H9 (cell line): ENCODE results near the gene NUMBL. TPM values are rescaled to one million over a fixed set of nuclear protein-coding genes. Genes with fewer than 3 reads are reported as not detected.

Experiments
- DNase-seq: peaks from one replicate; pipeline ENCODE4 v3.0.0-alpha.2; 2017
- H2AFZ ChIP-seq: one replicate; pipeline ENCODE4 v1.6.1; 2013; ENCODE audit warnings: mild to moderate bottlenecking, low read length, control low read depth, moderate library complexity
- H2AK5ac ChIP-seq: 2 replicates; pipeline ENCODE4 v1.6.1; 2013; ENCODE audit warnings: low read length, control low read depth, mixed read lengths; ENCODE audit not compliant: insufficient read length
- H2BK120ac ChIP-seq: one replicate; pipeline ENCODE4 v1.6.1; 2013; ENCODE audit warnings: low read depth, mild to moderate bottlenecking, low read length, control low read depth, inconsistent platforms; ENCODE audit not compliant: poor library complexity, severe bottlenecking
- H2BK12ac ChIP-seq: 2 replicates; pipeline ENCODE4 v1.6.1; 2013; ENCODE audit warnings: low read length, control low read depth, mixed read lengths, low read depth; ENCODE audit not compliant: insufficient read length
- H2BK15ac ChIP-seq: 2 replicates; pipeline ENCODE4 v1.6.1; 2013; ENCODE audit warnings: low read depth, low read length, control low read depth
- H2BK20ac ChIP-seq: one replicate; pipeline ENCODE4 v1.6.1; 2013; ENCODE audit warnings: low read depth, mild to moderate bottlenecking, low read length, control low read depth, inconsistent platforms; ENCODE audit not compliant: poor library complexity, severe bottlenecking
- H2BK5ac ChIP-seq: 2 replicates; pipeline ENCODE4 v1.6.1; 2013; ENCODE audit warnings: low read length, control low read depth, mixed read lengths; ENCODE audit not compliant: insufficient read length
- H3K14ac ChIP-seq: 2 replicates; pipeline ENCODE4 v1.6.1; 2013; ENCODE audit warnings: low read length, control low read depth; ENCODE audit not compliant: insufficient read depth
- H3K18ac ChIP-seq: 2 replicates; pipeline ENCODE4 v1.6.1; 2013; ENCODE audit warnings: low read depth, mild to moderate bottlenecking, mixed read lengths, low read length, control low read depth; ENCODE audit not compliant: insufficient read length
- H3K23ac ChIP-seq: 2 replicates; pipeline ENCODE4 v1.6.1; 2013; ENCODE audit warnings: low read length, control low read depth, mixed read lengths, low read depth; ENCODE audit not compliant: insufficient read length
- H3K23me2 ChIP-seq: 2 replicates; pipeline ENCODE4 v1.6.1; 2013; ENCODE audit warnings: low read depth, mild to moderate bottlenecking, mixed read lengths, low read length, control low read depth; ENCODE audit not compliant: insufficient read length, poor library complexity, severe bottlenecking
- H3K27ac ChIP-seq: 2 replicates; pipeline ENCODE4 v1.5.1; 2013; ENCODE audit warnings: low read length, control low read depth, mixed read lengths, low read depth; ENCODE audit not compliant: insufficient read length
- H3K27me3 ChIP-seq: 2 replicates; pipeline ENCODE4 v1.6.1; 2013; ENCODE audit warnings: low read length, control low read depth, inconsistent platforms; ENCODE audit not compliant: insufficient read depth
- H3K4ac ChIP-seq: 2 replicates; pipeline ENCODE4 v1.6.1; 2013; ENCODE audit warnings: low read depth, mild to moderate bottlenecking, control low read depth, inconsistent platforms, low read length, moderate library complexity
- H3K4me1 ChIP-seq: 2 replicates; pipeline ENCODE4 v1.6.1; 2013; ENCODE audit warnings: low read length, control low read depth, inconsistent platforms; ENCODE audit not compliant: insufficient read depth
- H3K4me2 ChIP-seq: 2 replicates; pipeline ENCODE4 v1.6.1; 2013; ENCODE audit warnings: low read length, control low read depth, mixed read lengths; ENCODE audit not compliant: insufficient read length, insufficient read depth
- H3K56ac ChIP-seq: 2 replicates; pipeline ENCODE4 v1.6.1; 2013; ENCODE audit warnings: low read depth, mild to moderate bottlenecking, mixed read lengths, low read length, control low read depth; ENCODE audit not compliant: insufficient read length
- H3K79me1 ChIP-seq: 2 replicates; pipeline ENCODE4 v1.6.1; 2013; ENCODE audit warnings: low read depth, mild to moderate bottlenecking, moderate library complexity, low read length, control low read depth, inconsistent platforms; ENCODE audit not compliant: insufficient read depth, poor library complexity, severe bottlenecking
- H3K79me2 ChIP-seq: 2 replicates; pipeline ENCODE4 v1.6.1; 2013; ENCODE audit warnings: low read length, control low read depth, inconsistent platforms; ENCODE audit not compliant: insufficient read depth
- H3K9ac ChIP-seq: 2 replicates; pipeline ENCODE4 v1.6.1; 2013; ENCODE audit warnings: low read length, control low read depth, mixed read lengths; ENCODE audit not compliant: insufficient read length; ENCODE audit errors: extremely low read depth
- H3K9me3 ChIP-seq: one replicate; pipeline ENCODE4 v1.6.1; 2013; ENCODE audit warnings: low read depth, low read length, inconsistent platforms; ENCODE audit not compliant: control insufficient read depth
- H3T11ph ChIP-seq: one replicate; pipeline ENCODE4 v1.6.1; 2013; ENCODE audit warnings: mild to moderate bottlenecking, low read length, control low read depth, inconsistent platforms
- H4K20me1 ChIP-seq: one replicate; pipeline ENCODE4 v1.6.1; 2013; ENCODE audit not compliant: control insufficient read depth, insufficient read length, insufficient read depth
- H4K5ac ChIP-seq: 2 replicates; pipeline ENCODE4 v1.6.1; 2013; ENCODE audit warnings: low read depth, mild to moderate bottlenecking, mixed read lengths, low read length, control low read depth; ENCODE audit not compliant: insufficient read length
- H4K8ac ChIP-seq: replicated peaks from 2 replicates; pipeline ENCODE4 v1.6.1; 2013; ENCODE audit warnings: low read length, control low read depth, mixed read lengths, low read depth; ENCODE audit not compliant: insufficient read length
- H4K91ac ChIP-seq: 2 replicates; pipeline ENCODE4 v1.6.1; 2013; ENCODE audit warnings: low read depth, mild to moderate bottlenecking, moderate library complexity, mixed read lengths, low read length, control low read depth; ENCODE audit not compliant: insufficient read length
- H3K27ac Mint-ChIP-seq, 3 experiments: 2 replicates in 2 of 3; 3 replicates in 1 of 3; pipeline ENCODE4 v1.8.0; 2020 to 2021; ENCODE audit warnings: mixed read lengths in 3 of 3, mild to moderate bottlenecking in 1 of 3, moderate library complexity in 1 of 3
- H3K27me3 Mint-ChIP-seq: 2 replicates; pipeline ENCODE4 v1.8.0; 2021; ENCODE audit warnings: low read depth, mild to moderate bottlenecking, moderate library complexity, mixed read lengths
- H3K36me3 Mint-ChIP-seq, 3 experiments: 2 replicates in 2 of 3; 3 replicates in 1 of 3; pipeline ENCODE4 v1.8.0; 2020 to 2021; ENCODE audit warnings: low read depth in 3 of 3, mixed read lengths in 3 of 3; ENCODE audit not compliant: insufficient read depth in 1 of 3
- H3K4me1 Mint-ChIP-seq, 2 experiments: 2 replicates each; pipeline ENCODE4 v1.8.0; 2020; ENCODE audit warnings: mixed read lengths in 2 of 2
- H3K4me3 Mint-ChIP-seq, 2 experiments: 2 replicates in 1 of 2; 3 replicates in 1 of 2; pipeline ENCODE4 v1.8.0; 2020 to 2021; ENCODE audit warnings: mild to moderate bottlenecking in 2 of 2, mixed read lengths in 2 of 2, moderate library complexity in 1 of 2
- H3K9me3 Mint-ChIP-seq, 2 experiments: 2 replicates in 1 of 2; 3 replicates in 1 of 2; pipeline ENCODE4 v1.8.0; 2020; ENCODE audit warnings: mild to moderate bottlenecking in 2 of 2, mixed read lengths in 2 of 2, moderate library complexity in 1 of 2
- whole genome bisulfite sequencing: extraction: QIAGEN DNeasy Blood & Tissue Kit; methylation state at CpG from one replicate; pipeline ENCODE4 v1.1.7; 2013; ENCODE audit warnings: missing lambda C conversion rate, low lambda C conversion rate, mixed read lengths; ENCODE audit not compliant: insufficient read length; ENCODE audit errors: extremely low coverage; 5-methylcytosine and 5-hydroxymethylcytosine counted together
- total RNA-seq: library from RNA; stranded (reverse); gene quantifications from 2 replicates; pipeline ENCODE4 v1.2.1, GENCODE V29; 2021
- TF ChIP-seq, protein P1 (sequence below): fragments of 200-600 bp; sonication (generic); conservative IDR thresholded peaks from 3 replicates; pipeline ENCODE4 v1.8.0; 2021; ENCODE audit warnings: antibody characterized with exemption, mild to moderate bottlenecking

The NUMBL gene
- total RNA-seq, 1 experiment from 2014 or later: 34.5 TPM

DNA sequence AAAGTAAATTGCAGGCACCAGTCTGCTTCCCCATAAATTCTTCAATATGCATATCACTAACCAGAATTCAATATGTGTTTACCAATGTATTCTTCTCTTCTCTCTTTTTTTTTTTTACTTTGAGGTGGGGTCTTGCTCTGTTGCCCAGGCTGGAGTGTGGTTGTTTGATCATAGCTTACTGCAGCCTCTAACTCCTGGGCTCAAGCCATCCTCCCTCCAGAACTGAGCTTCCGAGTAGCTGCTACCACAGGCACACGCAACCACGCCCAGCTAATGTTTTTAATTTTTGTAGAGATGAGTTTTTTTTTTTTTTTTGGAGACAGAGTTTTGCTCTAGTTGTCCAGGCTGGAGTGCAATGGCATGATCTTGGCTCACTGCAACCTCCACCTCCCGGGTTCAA is 72.5 kb downstream of the NUMBL start:
- no peaks in the 10 kb centered on the region for H3K79me1 ChIP-seq
- no peak overlapping the region for H3K18ac ChIP-seq
- H3K56ac ChIP-seq: no peak overlapping the region
- Mint-ChIP-seq H3K36me3 (peaks cover 27 to 62% (median 48%) of the 10 kb centered on the region in 3 experiments; a peak in 6 of 7 replicates), H3K27me3 (peaks cover under 1% of the 10 kb centered on the region), H3K4me3 (no peak overlapping the region), H3K27ac (no peak overlapping the region), H3K4me1 (peaks cover 8 to 15% of the 10 kb centered on the region in 2 experiments), H3K9me3 (no peaks in the 10 kb centered on the region; a peak in 1 of 5 replicates)
- no peak overlapping the region for H3K4me2 ChIP-seq
- H3K14ac ChIP-seq: no peak overlapping the region
- H2BK20ac ChIP-seq: no peak overlapping the region
- H3K4ac ChIP-seq: no peak overlapping the region
- no peak overlapping the region for H3K23ac ChIP-seq
- no peak overlapping the region for H4K91ac ChIP-seq
- H3K27ac ChIP-seq: no peak overlapping the region
- DNase-seq: no peak
- H3K9ac ChIP-seq: no peak overlapping the region
- no peak overlapping the region for H2AFZ ChIP-seq
- no peak overlapping the region for H2BK5ac ChIP-seq
- H2BK12ac ChIP-seq: no peak overlapping the region
- no peak overlapping the region for H4K8ac ChIP-seq
- H4K20me1 ChIP-seq: peaks cover 4% of the 10 kb centered on the region
- H3K9me3 ChIP-seq: no peaks in the 10 kb centered on the region
- H2AK5ac ChIP-seq: no peak overlapping the region
- H3K79me2 ChIP-seq: no peaks in the 10 kb centered on the region
- no peak overlapping the region for H2BK120ac ChIP-seq
- no peak overlapping the region for H4K5ac ChIP-seq
- TF ChIP-seq, protein P1, sequence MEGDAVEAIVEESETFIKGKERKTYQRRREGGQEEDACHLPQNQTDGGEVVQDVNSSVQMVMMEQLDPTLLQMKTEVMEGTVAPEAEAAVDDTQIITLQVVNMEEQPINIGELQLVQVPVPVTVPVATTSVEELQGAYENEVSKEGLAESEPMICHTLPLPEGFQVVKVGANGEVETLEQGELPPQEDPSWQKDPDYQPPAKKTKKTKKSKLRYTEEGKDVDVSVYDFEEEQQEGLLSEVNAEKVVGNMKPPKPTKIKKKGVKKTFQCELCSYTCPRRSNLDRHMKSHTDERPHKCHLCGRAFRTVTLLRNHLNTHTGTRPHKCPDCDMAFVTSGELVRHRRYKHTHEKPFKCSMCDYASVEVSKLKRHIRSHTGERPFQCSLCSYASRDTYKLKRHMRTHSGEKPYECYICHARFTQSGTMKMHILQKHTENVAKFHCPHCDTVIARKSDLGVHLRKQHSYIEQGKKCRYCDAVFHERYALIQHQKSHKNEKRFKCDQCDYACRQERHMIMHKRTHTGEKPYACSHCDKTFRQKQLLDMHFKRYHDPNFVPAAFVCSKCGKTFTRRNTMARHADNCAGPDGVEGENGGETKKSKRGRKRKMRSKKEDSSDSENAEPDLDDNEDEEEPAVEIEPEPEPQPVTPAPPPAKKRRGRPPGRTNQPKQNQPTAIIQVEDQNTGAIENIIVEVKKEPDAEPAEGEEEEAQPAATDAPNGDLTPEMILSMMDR: no peak
- no peaks in the 10 kb centered on the region for H3K4me1 ChIP-seq
- no peak overlapping the region for H2BK15ac ChIP-seq
- H3K27me3 ChIP-seq: no peaks in the 10 kb centered on the region
- no CpG with 5 or more reads among the region's 4 CpGs for whole genome bisulfite sequencing
- peaks cover 13% of the 10 kb centered on the region for H3K23me2 ChIP-seq
- H3T11ph ChIP-seq: no peak overlapping the region
